ENCODE measurements around the gene SORCS2.
A peak's percentile ranks its signal among the peaks of the same experiment; 100 is the strongest.

The SORCS2 gene

GRCh38 chr4:7326306-7326692 lies 134.0 kb downstream of the SORCS2 start:
- no peak for DNase-seq (ENCODE audit: low read depth)

- DNase-seq (ENCODE audit: low read depth), result no peak
Measured at GRCh38 chr4:7326693-7327340, 134.5 kb downstream of the SORCS2 start.

GRCh38 chr4:7327341-7327885 lies 135.1 kb downstream of the SORCS2 start:
- DNase-seq (ENCODE audit: low read depth), result no peak

DNA sequence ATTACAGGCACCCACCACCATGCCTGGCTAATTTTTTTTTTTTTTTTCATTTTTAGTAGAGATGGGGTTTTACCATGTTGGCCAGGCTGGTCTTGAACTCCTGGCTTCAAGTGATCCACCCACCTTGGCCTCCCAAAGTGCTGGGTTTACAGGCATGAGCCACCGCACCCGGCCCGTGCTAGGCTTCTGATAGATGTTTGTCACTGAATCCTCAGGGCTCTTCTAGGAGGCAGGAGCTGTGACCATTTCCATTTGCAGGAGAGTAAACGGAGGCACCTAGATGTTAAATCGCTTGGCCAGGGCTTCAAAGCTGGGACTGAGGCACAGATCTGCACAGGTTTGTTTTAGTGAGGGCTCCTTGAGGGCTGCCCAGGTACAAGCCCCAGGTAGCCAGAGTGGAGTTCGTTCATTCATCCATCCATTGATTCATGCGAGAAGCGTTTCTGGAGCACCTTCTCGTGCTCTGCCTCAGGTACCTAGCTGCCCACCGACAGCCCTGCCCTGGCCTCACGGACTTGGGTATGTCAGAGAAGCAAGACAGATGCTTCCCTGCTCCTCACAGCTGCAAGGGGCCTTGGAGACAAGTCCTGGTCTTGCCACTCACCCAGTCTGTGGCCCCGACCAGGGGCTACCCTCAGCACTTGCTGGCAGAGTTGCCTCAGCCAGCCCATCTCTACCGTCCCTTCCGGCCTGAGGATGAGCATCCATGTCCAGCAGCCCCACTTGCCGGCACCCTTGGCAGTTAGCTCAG lies 136.0 kb downstream of the SORCS2 start:
- DNase-seq (ENCODE audit: low read depth), result no peak

GRCh38 chr4:7328913-7329638 lies 136.7 kb downstream of the SORCS2 start:
- peak; percentile 5 for DNase-seq (ENCODE audit: low read depth)

GRCh38 chr4:7330031-7330596 lies 137.8 kb downstream of the SORCS2 start:
- no peak for DNase-seq (ENCODE audit: low read depth)

DNA sequence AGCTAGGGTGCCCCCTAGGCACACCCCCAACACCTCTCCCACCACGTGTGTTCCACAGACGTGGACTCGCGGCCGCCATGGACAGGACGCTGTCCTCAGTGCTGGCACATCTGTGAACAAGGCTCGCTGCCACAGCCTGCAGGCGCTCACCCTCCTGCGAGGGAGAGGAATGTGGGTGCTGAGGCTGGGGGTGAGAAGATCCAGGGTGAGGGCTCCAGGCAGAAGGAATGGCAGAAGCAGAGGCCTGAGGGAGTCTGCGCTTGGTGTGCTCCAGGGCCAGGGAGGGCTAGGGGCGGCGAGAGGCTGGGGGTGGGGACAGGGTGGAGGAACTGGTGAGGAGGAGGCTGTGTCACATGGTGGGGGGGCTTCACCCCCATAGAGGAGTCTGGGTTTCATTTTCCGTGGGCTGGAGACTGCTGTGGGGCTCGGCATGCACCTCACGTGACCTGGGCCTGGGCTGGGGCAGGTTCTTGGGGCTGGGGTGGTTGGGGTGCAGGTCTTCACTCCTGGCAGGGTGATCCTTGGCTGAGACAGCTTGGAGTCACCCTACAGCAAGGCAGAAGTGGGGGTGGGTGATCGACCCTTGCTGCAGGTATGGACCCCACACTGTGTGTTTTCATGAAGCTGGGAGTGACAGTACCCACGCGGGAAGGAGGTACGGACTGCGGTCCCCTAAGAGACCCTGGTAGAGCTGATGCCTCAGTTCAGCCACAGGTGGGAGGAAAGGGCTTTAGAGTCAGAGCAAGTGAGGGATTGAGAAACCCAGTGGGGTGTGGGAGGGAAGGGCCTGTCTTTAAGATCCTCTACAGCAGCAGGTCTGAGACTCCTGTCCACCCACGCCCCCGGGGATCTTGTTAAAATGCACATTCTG lies 138.7 kb downstream of the SORCS2 start:
- DNase-seq (ENCODE audit: low read depth), result peak; percentile 15

GRCh38 chr4:7331682-7332000 lies 139.3 kb downstream of the SORCS2 start:
- DNase-seq (ENCODE audit: low read depth), result no peak

DNA sequence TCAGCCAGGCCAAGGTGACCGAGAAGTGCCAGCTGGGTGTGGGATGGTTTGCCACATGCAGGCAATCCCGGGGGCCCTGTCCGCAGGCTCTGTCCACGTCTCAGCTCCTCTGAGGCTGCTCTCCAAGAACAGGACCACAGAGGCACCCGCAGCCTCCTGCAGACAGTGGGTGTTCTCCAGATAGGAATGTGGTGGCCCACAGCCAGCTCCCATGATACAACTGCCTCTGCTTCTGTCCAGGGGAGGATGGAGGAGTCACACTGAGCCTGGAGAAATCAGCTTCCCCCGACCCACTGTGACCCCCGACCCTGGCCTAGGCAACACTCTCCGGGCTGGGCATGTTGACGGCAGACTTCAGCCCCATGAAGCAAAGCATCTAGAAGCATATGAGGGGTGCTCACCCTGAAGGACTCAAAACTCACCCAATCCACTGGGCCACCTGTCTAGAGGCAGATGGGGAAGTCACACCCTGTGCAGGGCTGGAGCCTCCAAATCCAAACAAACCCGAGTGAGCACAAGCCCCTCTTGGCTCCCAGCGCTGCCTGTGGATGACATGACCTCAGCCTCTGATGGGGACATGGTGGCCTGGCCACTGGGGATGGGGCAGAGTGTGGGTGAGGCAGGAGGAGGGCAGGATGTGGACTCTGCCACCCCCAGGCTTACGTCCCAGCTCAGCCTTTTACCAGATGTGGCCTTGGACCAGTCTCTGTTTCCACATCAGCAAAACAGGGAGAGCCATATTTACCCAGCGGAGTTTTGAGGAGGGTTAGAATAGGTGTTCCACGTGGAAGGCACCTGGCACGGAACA lies 140.1 kb downstream of the SORCS2 start:
- peak; percentile 57 for DNase-seq (ENCODE audit: low read depth)

- DNase-seq (ENCODE audit: low read depth), result no peak
Measured at GRCh38 chr4:7333024-7333780, 140.9 kb downstream of the SORCS2 start.

GRCh38 chr4:7333801-7334421 lies 141.6 kb downstream of the SORCS2 start:
- no peak for DNase-seq (ENCODE audit: low read depth)

GRCh38 chr4:7334521-7335275 lies 142.4 kb downstream of the SORCS2 start:
- no peak for DNase-seq (ENCODE audit: low read depth)

DNA sequence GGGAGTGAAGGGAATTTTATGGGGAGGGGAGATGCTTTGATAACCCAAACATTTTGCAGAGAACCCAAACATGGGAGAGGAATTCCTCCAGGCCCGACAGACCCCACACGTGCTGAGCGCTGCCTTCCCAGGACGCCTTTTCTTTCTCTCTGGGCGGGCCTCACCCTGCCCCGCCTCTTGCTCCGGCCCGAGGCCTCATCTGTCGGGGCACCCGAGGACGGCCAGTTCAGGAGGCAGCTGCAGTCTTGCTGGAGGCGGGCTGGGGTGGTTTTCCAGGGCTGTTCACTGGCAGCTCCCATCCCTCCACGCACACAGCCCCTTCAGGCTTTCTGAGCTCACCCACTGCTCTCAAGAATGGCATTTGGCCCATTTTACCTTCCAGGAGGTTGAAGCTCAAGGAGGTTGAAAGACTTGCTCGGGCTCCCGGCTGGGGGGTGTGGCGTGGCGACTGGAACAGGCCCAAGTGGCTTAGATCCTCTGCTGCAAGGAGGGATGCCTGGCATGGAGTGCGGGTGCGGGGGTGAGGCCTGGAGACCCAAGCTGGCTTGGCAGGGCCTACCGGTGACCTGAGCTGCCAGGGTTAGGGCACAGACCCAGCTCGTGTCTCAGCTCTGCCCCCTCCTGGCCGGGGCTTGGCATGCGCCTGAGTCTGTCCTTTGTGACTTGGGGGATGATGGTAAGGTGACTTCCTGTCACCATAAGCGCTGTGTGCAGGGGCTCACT lies 143.2 kb downstream of the SORCS2 start:
- peak; percentile 3 for DNase-seq (ENCODE audit: low read depth)

DNA sequence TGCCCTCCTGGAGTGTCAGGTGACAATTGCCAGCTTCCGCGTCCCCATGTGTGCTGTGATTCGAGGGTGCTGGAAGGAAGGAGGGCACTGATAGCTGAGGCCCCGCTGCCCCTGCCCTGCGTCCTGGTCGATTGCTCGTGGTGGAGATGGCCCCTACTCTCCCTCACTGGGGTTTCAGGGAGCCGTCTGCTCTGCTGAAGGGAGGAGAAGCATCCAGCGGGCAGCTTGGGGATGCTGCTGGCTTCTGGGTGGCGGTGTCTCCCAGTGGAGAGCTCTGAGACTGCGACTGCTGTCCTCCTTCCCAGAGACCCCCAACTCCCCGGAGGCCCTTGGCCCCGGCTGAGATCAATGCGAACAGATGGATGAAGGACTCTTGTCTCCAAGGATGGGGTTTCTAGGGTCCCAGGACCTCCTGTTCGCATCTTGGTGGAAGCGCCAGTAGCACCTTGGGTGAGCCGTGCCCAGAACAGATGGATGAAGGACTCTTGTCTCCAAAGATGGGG lies 143.8 kb downstream of the SORCS2 start:
- no peak for DNase-seq (ENCODE audit: low read depth)

DNA sequence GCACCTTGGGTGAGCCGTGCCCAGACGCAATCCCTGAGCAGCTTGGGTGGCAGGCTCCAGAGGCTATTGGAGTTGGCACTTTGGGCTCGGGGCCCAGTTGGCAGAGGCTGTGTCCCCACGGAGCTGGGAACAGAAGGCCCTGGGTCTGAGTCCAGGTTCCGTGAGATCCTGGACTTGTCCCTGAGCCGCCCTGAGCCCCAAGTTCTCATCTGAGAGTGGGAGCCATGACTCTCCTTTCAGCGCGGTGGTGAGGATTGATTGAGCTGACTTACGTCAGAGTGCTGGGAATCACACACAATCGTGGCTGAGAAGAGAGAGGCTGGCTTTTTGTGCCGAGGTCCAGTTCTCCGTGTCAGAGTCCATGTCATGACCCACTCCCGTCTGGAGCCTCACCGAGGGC lies 144.4 kb downstream of the SORCS2 start:
- no peak for DNase-seq (ENCODE audit: low read depth)

GRCh38 chr4:7337196-7338058 lies 145.1 kb downstream of the SORCS2 start:
- DNase-seq (ENCODE audit: low read depth), result no peak

GRCh38 chr4:7338059-7338452 lies 145.7 kb downstream of the SORCS2 start:
- no peak for DNase-seq (ENCODE audit: low read depth)

Data from amniotic epithelial cell (primary cell).